Measurements from ENCODE around the gene SCO1.

Gene SCO1

DNA sequence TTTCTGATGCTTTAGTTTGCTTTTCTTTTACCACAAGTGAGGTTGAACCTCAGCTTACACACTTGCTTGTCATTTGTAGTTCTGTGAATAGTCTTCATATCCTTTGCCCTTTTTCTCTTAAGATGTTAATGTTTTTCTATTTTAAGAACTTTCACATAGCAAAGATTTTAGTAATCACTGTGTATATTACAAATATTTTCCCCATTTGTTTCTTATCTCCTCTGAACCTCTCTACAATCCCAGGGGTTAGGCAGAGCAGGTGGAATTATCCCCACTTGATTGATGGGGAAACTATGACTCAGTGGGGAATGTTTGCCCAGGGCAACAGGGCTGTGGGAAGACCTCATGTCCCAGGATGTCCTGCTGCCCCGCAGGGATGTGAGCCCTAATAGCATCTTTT is 28.6 kb downstream of the SCO1 start:
- no peak for DNase-seq (ENCODE audit: low read depth)
- TF ChIP-seq, protein P1, sequence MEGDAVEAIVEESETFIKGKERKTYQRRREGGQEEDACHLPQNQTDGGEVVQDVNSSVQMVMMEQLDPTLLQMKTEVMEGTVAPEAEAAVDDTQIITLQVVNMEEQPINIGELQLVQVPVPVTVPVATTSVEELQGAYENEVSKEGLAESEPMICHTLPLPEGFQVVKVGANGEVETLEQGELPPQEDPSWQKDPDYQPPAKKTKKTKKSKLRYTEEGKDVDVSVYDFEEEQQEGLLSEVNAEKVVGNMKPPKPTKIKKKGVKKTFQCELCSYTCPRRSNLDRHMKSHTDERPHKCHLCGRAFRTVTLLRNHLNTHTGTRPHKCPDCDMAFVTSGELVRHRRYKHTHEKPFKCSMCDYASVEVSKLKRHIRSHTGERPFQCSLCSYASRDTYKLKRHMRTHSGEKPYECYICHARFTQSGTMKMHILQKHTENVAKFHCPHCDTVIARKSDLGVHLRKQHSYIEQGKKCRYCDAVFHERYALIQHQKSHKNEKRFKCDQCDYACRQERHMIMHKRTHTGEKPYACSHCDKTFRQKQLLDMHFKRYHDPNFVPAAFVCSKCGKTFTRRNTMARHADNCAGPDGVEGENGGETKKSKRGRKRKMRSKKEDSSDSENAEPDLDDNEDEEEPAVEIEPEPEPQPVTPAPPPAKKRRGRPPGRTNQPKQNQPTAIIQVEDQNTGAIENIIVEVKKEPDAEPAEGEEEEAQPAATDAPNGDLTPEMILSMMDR (IDR thresholded peaks at IDR 0.05; ENCODE audit: insufficient read depth, low read depth, low read length, missing control alignments), result no peak
- no peak overlapping the region for H3K4me3 ChIP-seq (ENCODE audit: low read depth, low read length)

DNA sequence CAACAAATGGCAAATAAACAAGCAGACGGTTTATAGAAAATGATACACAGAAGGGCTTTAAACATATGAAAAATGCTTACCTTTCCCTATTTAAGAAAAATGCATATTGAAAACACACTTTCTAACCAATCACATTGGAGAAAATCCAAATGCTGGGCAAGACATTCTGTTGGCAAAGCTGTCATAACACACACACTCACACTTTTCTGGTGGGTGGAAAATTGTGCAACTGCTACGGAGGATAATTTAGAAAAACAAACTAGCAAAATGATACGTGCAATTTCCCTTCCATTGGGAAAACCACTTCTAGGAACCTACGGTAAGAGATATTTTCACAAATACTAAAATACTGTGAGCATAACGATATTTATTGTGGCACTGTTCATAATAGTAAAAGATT is 30.4 kb downstream of the SCO1 start:
- no peak for DNase-seq (ENCODE audit: low read depth)
- no peak overlapping the region for H3K4me3 ChIP-seq (ENCODE audit: low read depth, low read length)
- TF ChIP-seq, protein P1 (IDR thresholded peaks at IDR 0.05; ENCODE audit: insufficient read depth, low read depth, low read length, missing control alignments), result no peak

DNA sequence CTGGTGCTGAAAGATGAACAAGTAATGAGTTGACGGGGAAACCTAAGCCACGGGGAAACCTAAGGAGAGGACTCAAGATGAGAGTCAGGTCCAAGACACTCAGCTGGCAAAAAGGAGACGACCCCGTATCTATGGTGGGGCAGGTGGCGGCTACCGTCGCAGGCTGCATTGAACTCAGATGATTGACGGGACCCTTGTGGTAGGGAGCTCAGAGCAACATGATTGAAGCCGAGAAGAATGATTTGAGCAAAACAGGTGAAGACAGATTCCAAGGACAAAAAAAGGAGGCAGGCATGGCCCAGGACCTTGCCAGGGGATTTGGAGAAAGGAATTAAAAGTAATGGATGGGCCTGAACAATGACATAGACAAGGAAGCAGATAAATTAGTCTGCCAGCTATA is 32.8 kb downstream of the SCO1 start:
- TF ChIP-seq, protein P1 (IDR thresholded peaks at IDR 0.05; ENCODE audit: insufficient read depth, low read depth, low read length, missing control alignments), result no peak
- no peak overlapping the region for H3K4me3 ChIP-seq (ENCODE audit: low read depth, low read length)
- no peak for DNase-seq (ENCODE audit: low read depth)

DNA sequence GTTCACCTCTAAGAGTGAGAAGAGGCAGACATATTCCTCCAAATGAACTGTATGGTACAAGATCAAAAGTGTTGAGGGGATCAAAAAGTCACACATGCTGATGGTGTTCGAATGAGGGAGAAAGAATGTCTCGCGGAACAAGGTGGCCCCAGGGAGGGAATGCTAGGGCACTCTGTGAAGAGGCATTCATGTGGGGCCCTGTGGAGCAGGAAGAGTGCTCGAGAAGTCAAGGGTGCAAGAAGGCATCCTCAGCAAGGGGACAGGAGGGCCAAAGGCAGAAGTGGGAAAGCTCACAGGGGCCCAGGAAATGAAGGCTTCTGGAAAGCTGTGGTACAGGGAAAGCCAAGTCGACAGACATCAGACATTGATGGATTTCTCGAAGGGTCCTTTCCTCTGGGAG is 34.1 kb downstream of the SCO1 start:
- DNase-seq (ENCODE audit: low read depth), result no peak
- TF ChIP-seq, protein P1 (IDR thresholded peaks at IDR 0.05; ENCODE audit: insufficient read depth, low read depth, low read length, missing control alignments), result no peak
- no peak overlapping the region for H3K4me3 ChIP-seq (ENCODE audit: low read depth, low read length)

DNA sequence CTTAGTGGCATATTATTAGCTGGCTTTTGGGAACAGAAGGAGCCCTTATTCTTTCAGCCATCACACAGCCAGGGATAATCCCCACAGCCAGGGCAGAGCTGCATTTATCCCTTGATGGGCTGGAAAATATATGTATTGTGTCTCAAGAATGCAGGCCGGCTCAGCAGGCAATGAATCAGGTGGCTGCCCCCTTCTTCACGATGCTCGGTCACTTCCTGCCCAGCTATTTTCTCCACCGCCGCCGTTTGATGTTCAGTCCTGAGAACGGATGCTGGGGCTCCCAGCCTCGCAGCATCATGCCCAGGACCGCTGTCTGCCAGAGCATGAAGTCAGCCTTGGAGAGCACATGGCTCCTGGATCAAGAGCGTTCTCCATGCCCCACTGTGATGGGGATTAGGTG is 35.9 kb downstream of the SCO1 start:
- no peak for DNase-seq (ENCODE audit: low read depth)
- no peak overlapping the region for H3K4me3 ChIP-seq (ENCODE audit: low read depth, low read length)
- TF ChIP-seq, protein P1 (IDR thresholded peaks at IDR 0.05; ENCODE audit: insufficient read depth, low read depth, low read length, missing control alignments), result no peak

DNA sequence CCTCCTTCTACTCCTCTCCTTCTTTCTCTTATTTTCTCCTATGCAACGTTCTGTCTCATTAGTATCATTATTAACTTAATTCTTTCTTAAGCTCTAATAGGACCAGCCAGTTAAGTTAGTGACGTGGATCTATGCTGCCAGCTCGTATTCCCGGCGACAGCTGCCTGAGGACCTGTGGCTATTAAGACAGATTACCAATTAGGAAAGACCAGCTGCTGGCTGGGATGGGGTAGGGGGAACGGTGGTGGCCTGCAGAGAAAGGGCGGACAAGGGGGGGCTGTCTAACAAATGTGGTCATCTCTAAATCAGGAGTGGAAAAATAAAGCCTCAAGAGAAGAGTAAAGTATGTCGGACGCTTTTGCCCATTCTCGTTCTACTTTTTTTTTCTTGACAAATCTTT is 39.5 kb downstream of the SCO1 start:
- TF ChIP-seq, protein P1 (IDR thresholded peaks at IDR 0.05; ENCODE audit: insufficient read depth, low read depth, low read length, missing control alignments), result no peak
- no peak overlapping the region for H3K4me3 ChIP-seq (ENCODE audit: low read depth, low read length)
- DNase-seq (ENCODE audit: low read depth), result no peak

DNA sequence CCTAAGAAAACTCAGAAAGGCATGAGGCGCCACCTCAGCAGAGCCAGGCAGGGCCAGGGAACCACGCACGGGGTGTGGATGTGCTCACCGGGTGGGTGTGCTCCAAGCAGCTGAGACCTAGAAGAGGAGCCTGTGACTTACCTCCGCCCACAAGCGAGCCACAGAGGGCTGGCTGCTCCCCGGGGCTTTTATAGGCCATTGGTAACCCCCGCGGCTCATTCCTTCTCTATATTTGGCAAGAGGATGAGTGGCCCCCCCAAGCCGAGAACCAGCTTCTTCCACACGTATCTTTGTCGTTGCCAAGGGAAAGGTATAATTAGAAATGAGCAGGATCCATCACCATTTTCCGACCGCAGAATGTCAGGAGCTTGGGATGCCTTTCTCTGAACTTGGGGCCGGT is 40.2 kb downstream of the SCO1 start, which contains the start of gene MYH3:
TSS of gene MYH3 (minus strand) at position 162 of the 400 bp plus-strand sequence. CDS start 2,245 bp downstream, outside the sequence.
- DNase-seq (ENCODE audit: low read depth), result no peak
- TF ChIP-seq, protein P1 (IDR thresholded peaks at IDR 0.05; ENCODE audit: insufficient read depth, low read depth, low read length, missing control alignments), result no peak
- H3K4me3 ChIP-seq (ENCODE audit: low read depth, low read length), result no peak within 1 kb of the TSS

All from GM12865 (cell line).